HepG2 (cell line): ENCODE measurements around the gene ZNF74. TPM values are rescaled to one million over a fixed set of nuclear protein-coding genes. Genes with fewer than 3 reads are reported as not detected.

Source experiments
- ATAC-seq: fragments of 200-7000 bp; cut with Tn5 transposase; 3 replicates; pipeline ENCODE4 v1.9.1; 2020; ENCODE audit warnings: mild to moderate bottlenecking, moderate library complexity
- BruUV-seq: library from RNA; stranded (reverse); fragments of 400-500 nt; replicated peaks from 2 replicates; lab custom pipeline; 2021; lab: Mats Ljungman, UMichigan
- CTCF ChIA-PET: fragments of 300-600 bp; formaldehyde crosslinking; extraction: SDS; loops from one replicate; lab custom pipeline; 2021; ENCODE audit warnings: low total read pairs, inconsistent platforms, low intra/inter-chr PET ratio; lab: Yijun Ruan, JAX
- POLR2A ChIA-PET: fragments of 350-600 bp; sonication (Branson Sonifier 250); formaldehyde crosslinking; loops from one replicate; lab custom pipeline; 2020; ENCODE audit warnings: antibody characterized with exemption, inconsistent platforms; lab: Yijun Ruan, JAX
- DNase-seq: peaks from one replicate; pipeline ENCODE4 v3.0.0-alpha.2; 2015; ENCODE audit warnings: low spot score
- FAIRE-seq: peaks from 3 replicates; lab custom pipeline; 2011; peaks lifted over from hg19 to GRCh38; lab: Jason Lieb, UNC
- H2AFZ ChIP-seq: one replicate; pipeline ENCODE4 v1.6.1; 2011; ENCODE audit warnings: low read length, inconsistent platforms
- H3K27ac ChIP-seq: fragments of 300-600 bp; 3 replicates; pipeline ENCODE4 v1.8.0; 2011; ENCODE audit warnings: mixed run types, mild to moderate bottlenecking, mixed read lengths, low read length, inconsistent platforms; ENCODE audit not compliant: insufficient read depth; ENCODE audit errors: extremely low read length
- H3K27me3 ChIP-seq, 2 experiments: fragments of 200-600 bp in 1 of 2; 2 replicates in 1 of 2; 3 replicates in 1 of 2; pipeline versions ENCODE4 v1.6.0 to v1.8.0; 2011; ENCODE audit warnings: low read length in 2 of 2, mild to moderate bottlenecking in 2 of 2, moderate library complexity in 2 of 2, inconsistent platforms in 1 of 2; ENCODE audit not compliant: insufficient read depth in 2 of 2, control insufficient read depth in 1 of 2
- H3K36me3 ChIP-seq, 2 experiments: fragments of 200-600 bp in 1 of 2; replicated peaks in 1 of 2; 2 replicates in 1 of 2; 3 replicates in 1 of 2; pipeline versions ENCODE4 v1.5.1 to v1.8.0; 2011; ENCODE audit warnings: low read length in 2 of 2, inconsistent platforms in 1 of 2; ENCODE audit not compliant: insufficient read depth in 2 of 2, control insufficient read depth in 1 of 2
- H3K4me1 ChIP-seq: 2 replicates; pipeline ENCODE4 v1.5.1; 2012; ENCODE audit warnings: low read length, inconsistent platforms; ENCODE audit not compliant: insufficient read depth
- H3K4me2 ChIP-seq: 2 replicates; pipeline ENCODE4 v1.6.0; 2011; ENCODE audit warnings: low read depth, low read length, inconsistent platforms
- H3K4me3 ChIP-seq, 3 experiments: fragments of 200-600 bp in 1 of 3; sonication (generic), shearing (Covaris generic) in 1 of 3; replicated peaks in 1 of 3; 2 replicates each; pipeline ENCODE4 v1.5.1; 2011 to 2016; ENCODE audit warnings: low read length in 3 of 3, inconsistent platforms in 2 of 3, low read depth in 2 of 3, mild to moderate bottlenecking in 2 of 3, control low read depth in 1 of 3, mixed read lengths in 1 of 3; ENCODE audit not compliant: insufficient read depth in 1 of 3
- H3K79me2 ChIP-seq: one replicate; pipeline ENCODE4 v1.6.1; 2011; ENCODE audit warnings: low read length, inconsistent platforms; ENCODE audit not compliant: insufficient read depth
- H3K9ac ChIP-seq: 2 replicates; pipeline ENCODE4 v1.6.0; 2011; ENCODE audit warnings: mild to moderate bottlenecking, low read depth, low read length, inconsistent platforms; ENCODE audit not compliant: insufficient read depth
- H3K9me3 ChIP-seq: 2 replicates; pipeline ENCODE4 v1.5.1; 2012; ENCODE audit warnings: mild to moderate bottlenecking, low read length
- H4K20me1 ChIP-seq: 2 replicates; pipeline ENCODE4 v1.6.0; 2011; ENCODE audit warnings: inconsistent platforms, mild to moderate bottlenecking, low read length, moderate library complexity; ENCODE audit not compliant: insufficient read depth
- ATF7 ChIP-seq, 2 experiments: fragments of 450-650 bp in 1 of 2; sonication (generic) in 1 of 2; formaldehyde crosslinking in 1 of 2; IDR thresholded peaks; 2 replicates each; pipeline versions ENCODE4 v1.4.0 to v1.6.1; 2016 to 2020; ENCODE audit warnings: antibody characterized with exemption in 1 of 2, mild to moderate bottlenecking in 1 of 2, missing genetic modification reagents in 1 of 2
- CREB3 ChIP-seq: sonication (generic); formaldehyde crosslinking; IDR thresholded peaks from 2 replicates; pipeline ENCODE4 v1.5.0; 2020; ENCODE audit warnings: missing genetic modification reagents
- MLXIP ChIP-seq: sonication (generic); formaldehyde crosslinking; IDR thresholded peaks from 2 replicates; pipeline ENCODE4 v1.9.0; 2021; ENCODE audit warnings: missing genetic modification reagents, borderline replicate concordance
- SOX6 ChIP-seq, 2 experiments: fragments of 450-650 bp in 1 of 2; sonication (generic) in 1 of 2; formaldehyde crosslinking in 1 of 2; IDR thresholded peaks; 2 replicates each; pipeline versions ENCODE4 v1.4.0 to v1.6.1; 2017 to 2020; ENCODE audit warnings: antibody characterized with exemption in 1 of 2, mild to moderate bottlenecking in 1 of 2, missing genetic modification reagents in 1 of 2
- TP53 ChIP-seq: sonication (generic); formaldehyde crosslinking; conservative IDR thresholded peaks from 2 replicates; pipeline ENCODE4 v1.4.0; 2020; ENCODE audit warnings: missing genetic modification reagents
- WGBS: methylation state at CpG from one replicate; pipeline ENCODE4 v1.1.6; 2017; ENCODE audit warnings: low lambda C conversion rate; 5-methylcytosine and 5-hydroxymethylcytosine counted together
- in situ Hi-C: cut with HindIII; loops from 2 replicates; pipeline ENCODE4 v1.10.0; 2017; ENCODE audit warnings: low pct_unique_long_range_greater_than_20kb; ENCODE audit not compliant: extremely low pct_ligation_motif_present
- intact Hi-C: fragments of 100-400 bp; cut with micrococcal nuclease; formaldehyde crosslinking; loops from one replicate; pipeline ENCODE4 v1.10.0; 2022; ENCODE audit not compliant: unreplicated experiment
- polyA plus RNA-seq, 8 experiments: library from polyadenylated mRNA; depleted of rRNA in 3 of 8; stranded (reverse) in 7 of 8; unstranded in 1 of 8; fragments of >200 nt; fragmentation: Illumina TruSeq in 4 of 8; extraction: Trizol in 4 of 8; gene quantifications; 2 replicates each; pipeline versions ENCODE4 v1.2.1 to v1.2.3, GENCODE V29; 2011 to 2016; ENCODE audit warnings: low read depth in 4 of 8, missing spikeins in 1 of 8, mixed read lengths in 1 of 8; ENCODE audit not compliant: insufficient read depth in 1 of 8
- total RNA-seq, 5 experiments: library from RNA; depleted of rRNA; stranded (reverse); fragments of >200 nt; fragmentation: Illumina TruSeq; extraction: Trizol; gene quantifications; 2 replicates each; pipeline ENCODE4 v1.2.3, GENCODE V29; 2016; ENCODE audit warnings: low read depth in 1 of 5

ZNF74 gene
- total and polyA plus RNA-seq, 2 of the 13 experiments (the other 11 are each of a cell fraction or from before 2014, with no cell fraction given): 6.3 to 9.1 TPM

- 82% methylated on average over 3 of the region's 3 CpGs for WGBS
- peaks cover 20% of the 10 kb centered on the region for H3K79me2 ChIP-seq
- CTCF ChIA-PET: no interaction called here
- intact Hi-C loops: no loop called here
- DNase-seq: no peak
- no peak for FAIRE-seq
- TF ChIP-seq SOX6 (IDR thresholded peaks at IDR 0.05) (no peak), SOX6 (CRISPR knock-in tag; IDR thresholded peaks at IDR 0.05) (no peak), MLXIP (CRISPR knock-in tag) (no peak), TP53 (CRISPR knock-in tag) (no peak), CREB3 (CRISPR knock-in tag) (no peak), ATF7 (IDR thresholded peaks at IDR 0.05) (peak; percentile 74), ATF7 (CRISPR knock-in tag; IDR thresholded peaks at IDR 0.05) (no peak)
- TF ChIP-seq, all 625 proteins: peak for 1
- Histone ChIP-seq H2AFZ (no peak overlapping the region), H3K27ac (no peak overlapping the region), H3K27me3 (no peaks in the 10 kb centered on the region), H3K4me3 (no peak overlapping the region), H3K36me3 (peaks cover 3 to 4% of the 10 kb centered on the region in 2 experiments; a peak in 3 of 5 replicates), H3K4me2 (no peak overlapping the region), H3K9me3 (no peaks in the 10 kb centered on the region), H3K9ac (no peak overlapping the region), H4K20me1 (peaks cover 15% of the 10 kb centered on the region), H3K4me1 (peaks cover 45% of the 10 kb centered on the region)
- TSS peak; percentile 42 for BruUV-seq
- POLR2A ChIA-PET: no interaction called here
- no peak for ATAC-seq
- in situ Hi-C loops: no loop called here
These were observed 40.8 kb downstream of the ZNF74 start for GRCh38 chr22:20434773-20435172.
